NT2/D1 (cell line): Measurements from ENCODE around the gene SRPK1.
A peak's percentile ranks its signal among the peaks of the same experiment; 100 is the strongest.

Source experiments
- DNase-seq: peaks from one replicate; pipeline ENCODE4 v3.0.0-alpha.2; 2011; ENCODE audit warnings: low read depth, low spot score
- H3K27me3 ChIP-seq: 2 replicates; pipeline ENCODE4 v1.6.0; 2011; ENCODE audit warnings: mild to moderate bottlenecking; ENCODE audit not compliant: insufficient read length, insufficient read depth
- H3K36me3 ChIP-seq: 2 replicates; pipeline ENCODE4 v1.6.1; 2011; ENCODE audit warnings: mild to moderate bottlenecking, low read length, mixed read lengths; ENCODE audit not compliant: insufficient read depth, insufficient read length
- H3K4me1 ChIP-seq: 2 replicates; pipeline ENCODE4 v1.5.1; 2011; ENCODE audit not compliant: insufficient read depth, insufficient read length
- H3K4me3 ChIP-seq: 2 replicates; pipeline ENCODE4 v1.5.1; 2011; ENCODE audit warnings: low read depth; ENCODE audit not compliant: insufficient read length
- H3K9ac ChIP-seq: 2 replicates; pipeline ENCODE4 v1.6.0; 2011; ENCODE audit warnings: low read depth; ENCODE audit not compliant: insufficient read length
- H3K9me3 ChIP-seq: 2 replicates; pipeline ENCODE4 v1.5.1; 2011; ENCODE audit warnings: mild to moderate bottlenecking, low read length; ENCODE audit not compliant: insufficient read depth
- SUZ12 ChIP-seq: IDR thresholded peaks from 2 replicates; pipeline ENCODE4 v1.6.1; 2011; ENCODE audit not compliant: insufficient read length, insufficient read depth; ENCODE audit errors: extremely low read depth
- YY1 ChIP-seq: IDR thresholded peaks from 2 replicates; pipeline ENCODE4 v1.6.1; 2011; ENCODE audit not compliant: insufficient read length, insufficient read depth
- ZNF274 ChIP-seq: IDR thresholded peaks from 2 replicates; pipeline ENCODE4 v1.6.1; 2011; ENCODE audit warnings: mild to moderate bottlenecking, low read depth, low read length

The SRPK1 gene

GRCh38 chr6:35817515-35817914 is 103.4 kb downstream of the SRPK1 start:
- H3K4me3 ChIP-seq = no peak overlapping the region
- 0 out of 2 replicates have a peak, but pooled peaks cover 4% of the 10 kb centered on the region for H3K9me3 ChIP-seq
- no peaks in the 10 kb centered on the region for H3K4me1 ChIP-seq
- TF ChIP-seq ZNF274 (no peak), SUZ12 (no peak)
- no peak for DNase-seq
- no peaks in the 10 kb centered on the region for H3K36me3 ChIP-seq
- no peak overlapping the region for H3K9ac ChIP-seq
- H3K27me3 ChIP-seq = no peaks in the 10 kb centered on the region

- H3K9me3 ChIP-seq = no peaks in the 10 kb centered on the region
- DNase-seq = no peak
- no peak overlapping the region for H3K4me3 ChIP-seq
Observed at GRCh38 chr6:35811699-35811995, 109.3 kb downstream of the SRPK1 start.

GRCh38 chr6:35810971-35811698 is 109.8 kb downstream of the SRPK1 start:
- Histone ChIP-seq H3K4me1 (no peaks in the 10 kb centered on the region), H3K36me3 (no peaks in the 10 kb centered on the region), H3K9me3 (no peaks in the 10 kb centered on the region), H3K9ac (no peak overlapping the region), H3K4me3 (no peak overlapping the region), H3K27me3 (peaks cover 5% of the 10 kb centered on the region)
- TF ChIP-seq YY1 = no peak
- no peak for TF ChIP-seq ZNF274
- TF ChIP-seq SUZ12 = no peak
- DNase-seq = no peak

More at GRCh38 chr6:35811699-35811995, 109.3 kb downstream of the SRPK1 start:
- TF ChIP-seq YY1 (no peak), SUZ12 (no peak), ZNF274 (no peak)
- Histone ChIP-seq H3K9ac (no peak overlapping the region), H3K4me1 (no peaks in the 10 kb centered on the region), H3K27me3 (no peaks in the 10 kb centered on the region), H3K36me3 (no peaks in the 10 kb centered on the region)

- TF ChIP-seq SUZ12 (no peak), ZNF274 (no peak), YY1 (no peak)
- Histone ChIP-seq H3K36me3 (no peaks in the 10 kb centered on the region), H3K4me3 (no peak overlapping the region), H3K27me3 (peaks cover 12% of the 10 kb centered on the region), H3K9me3 (no peaks in the 10 kb centered on the region), H3K9ac (no peak overlapping the region), H3K4me1 (peaks cover 3% of the 10 kb centered on the region)
- no peak for DNase-seq
Observed at GRCh38 chr6:35809809-35810208, 111.1 kb downstream of the SRPK1 start.

GRCh38 chr6:35808688-35809087 is 112.2 kb downstream of the SRPK1 start:
- peaks cover 12% of the 10 kb centered on the region for H3K27me3 ChIP-seq
- no peak overlapping the region for H3K4me3 ChIP-seq
- H3K9ac ChIP-seq = no peak overlapping the region
- no peak for TF ChIP-seq SUZ12
- no peak for TF ChIP-seq YY1
- no peak for TF ChIP-seq ZNF274
- peaks cover 3% of the 10 kb centered on the region for H3K4me1 ChIP-seq
- no peaks in the 10 kb centered on the region for H3K9me3 ChIP-seq
- no peaks in the 10 kb centered on the region for H3K36me3 ChIP-seq
- DNase-seq = no peak

- no peaks in the 10 kb centered on the region for H3K9me3 ChIP-seq
- TF ChIP-seq YY1 (no peak), ZNF274 (no peak), SUZ12 (no peak)
- peaks cover 3% of the 10 kb centered on the region for H3K4me1 ChIP-seq
- peaks cover 12% of the 10 kb centered on the region for H3K27me3 ChIP-seq
- no peak within 1 kb of the TSS for H3K9ac ChIP-seq
- H3K36me3 ChIP-seq = no peaks in the 10 kb centered on the region
- H3K4me3 ChIP-seq = peak within 1 kb of the TSS; percentile 33
- peak; percentile 38 for DNase-seq
Observed at GRCh38 chr6:35804996-35805736, 115.7 kb downstream of the SRPK1 start, which contains the start of gene LHFPL5. LHFPL5 (plus strand) TSS chr6:35805352; CDS start chr6:35805671, 319 bp downstream.

GRCh38 chr6:35801148-35801547 is 119.8 kb downstream of the SRPK1 start:
- Histone ChIP-seq H3K4me1 (peaks cover 7% of the 10 kb centered on the region), H3K27me3 (peaks cover 7% of the 10 kb centered on the region), H3K9ac (no peak overlapping the region), H3K9me3 (no peaks in the 10 kb centered on the region), H3K4me3 (no peak overlapping the region), H3K36me3 (no peaks in the 10 kb centered on the region)
- TF ChIP-seq YY1 = no peak
- TF ChIP-seq ZNF274 = no peak
- TF ChIP-seq SUZ12 = no peak
- no peak for DNase-seq
